GM21390 (cell line): ENCODE measurements around the gene MED17.
A peak's percentile ranks its signal among the peaks of the same experiment; 100 is the strongest.
"Not testable (repeated sequence)": the region's sequence is repeated elsewhere in the genome, so short reads cannot be mapped to it uniquely, and the experiment has no call there.

ENCODE experiments used
- ATAC-seq: cut with Tn5 transposase; IDR thresholded peaks from one replicate; pipeline ENCODE4 v1.9.1; 2021; ENCODE audit not compliant: unreplicated experiment

MED17 gene, protein sequence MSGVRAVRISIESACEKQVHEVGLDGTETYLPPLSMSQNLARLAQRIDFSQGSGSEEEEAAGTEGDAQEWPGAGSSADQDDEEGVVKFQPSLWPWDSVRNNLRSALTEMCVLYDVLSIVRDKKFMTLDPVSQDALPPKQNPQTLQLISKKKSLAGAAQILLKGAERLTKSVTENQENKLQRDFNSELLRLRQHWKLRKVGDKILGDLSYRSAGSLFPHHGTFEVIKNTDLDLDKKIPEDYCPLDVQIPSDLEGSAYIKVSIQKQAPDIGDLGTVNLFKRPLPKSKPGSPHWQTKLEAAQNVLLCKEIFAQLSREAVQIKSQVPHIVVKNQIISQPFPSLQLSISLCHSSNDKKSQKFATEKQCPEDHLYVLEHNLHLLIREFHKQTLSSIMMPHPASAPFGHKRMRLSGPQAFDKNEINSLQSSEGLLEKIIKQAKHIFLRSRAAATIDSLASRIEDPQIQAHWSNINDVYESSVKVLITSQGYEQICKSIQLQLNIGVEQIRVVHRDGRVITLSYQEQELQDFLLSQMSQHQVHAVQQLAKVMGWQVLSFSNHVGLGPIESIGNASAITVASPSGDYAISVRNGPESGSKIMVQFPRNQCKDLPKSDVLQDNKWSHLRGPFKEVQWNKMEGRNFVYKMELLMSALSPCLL

DNA sequence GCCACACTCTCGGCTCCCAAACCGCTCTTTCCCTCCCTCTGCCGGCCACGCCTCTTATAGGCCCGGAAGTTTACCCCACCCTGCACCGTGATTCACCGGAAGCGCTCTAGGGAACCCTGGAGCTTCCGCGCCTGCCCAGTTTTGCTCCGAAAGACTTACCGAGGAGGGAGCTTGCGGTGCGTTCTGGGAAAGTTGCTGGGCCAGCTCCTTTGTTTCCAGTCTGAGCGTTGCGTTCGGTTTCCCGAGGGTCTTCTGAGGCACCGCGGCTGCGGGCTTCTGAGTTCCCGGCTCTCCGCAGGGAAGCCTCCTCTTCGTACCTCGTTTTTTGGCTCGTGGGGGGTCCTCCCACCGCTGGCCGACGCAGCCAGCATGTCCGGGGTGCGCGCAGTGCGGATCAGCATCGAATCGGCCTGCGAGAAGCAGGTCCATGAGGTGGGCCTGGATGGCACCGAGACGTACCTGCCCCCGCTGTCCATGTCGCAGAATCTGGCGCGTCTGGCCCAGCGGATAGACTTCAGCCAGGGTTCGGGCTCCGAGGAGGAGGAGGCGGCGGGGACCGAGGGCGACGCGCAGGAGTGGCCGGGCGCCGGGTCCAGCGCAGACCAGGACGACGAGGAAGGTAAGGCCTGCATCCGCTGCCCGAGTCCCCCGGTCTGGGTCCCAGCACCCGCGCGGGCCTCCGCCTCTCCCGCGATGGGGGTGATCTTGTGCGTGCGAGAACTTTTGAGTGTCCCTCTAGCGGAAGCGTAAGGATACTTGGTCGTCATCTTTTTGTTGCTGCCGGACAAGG is at the start of gene MED17:
TSS of gene MED17 (plus strand) at position 138 of the 790 bp plus-strand sequence. CDS start at position 370, 232 bp downstream.
- peak; percentile 96 for ATAC-seq

DNA sequence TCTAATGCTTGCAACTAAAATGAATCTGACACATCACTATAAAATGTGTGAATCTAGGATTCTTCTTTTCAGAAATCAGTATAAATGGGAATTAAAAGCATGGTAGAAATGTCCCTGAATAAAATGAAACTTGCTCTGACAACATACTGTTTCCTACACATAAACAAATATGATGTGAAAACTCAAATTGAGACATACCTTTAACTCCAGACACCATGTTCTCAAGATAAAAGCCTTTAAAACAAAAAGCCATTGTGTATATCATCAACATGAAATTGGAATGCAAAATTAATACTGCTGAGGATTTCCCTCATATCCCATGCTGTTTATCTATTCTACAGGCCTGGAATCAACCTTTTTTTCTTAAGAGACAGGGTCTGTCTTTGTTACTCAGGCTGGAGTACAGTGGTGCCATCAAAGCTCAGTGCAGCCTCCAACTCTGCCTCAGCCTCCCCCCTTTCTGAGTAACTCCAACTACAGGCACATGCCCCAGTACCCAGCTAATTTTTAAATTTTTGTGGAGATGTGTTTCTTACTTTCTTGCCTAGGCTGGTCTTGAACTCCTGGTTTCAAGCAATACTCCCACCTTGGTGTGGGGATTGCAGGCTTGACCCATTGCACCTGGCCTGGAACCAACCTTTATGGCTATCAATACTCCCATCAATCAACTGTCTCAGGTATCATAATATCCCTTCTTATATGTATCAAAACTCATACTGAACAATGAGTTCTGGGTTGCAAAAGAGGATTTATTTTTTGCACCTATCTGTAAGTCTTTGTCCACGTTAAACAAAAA is 49.5 kb upstream of the MED17 start:
- no peak for ATAC-seq

DNA sequence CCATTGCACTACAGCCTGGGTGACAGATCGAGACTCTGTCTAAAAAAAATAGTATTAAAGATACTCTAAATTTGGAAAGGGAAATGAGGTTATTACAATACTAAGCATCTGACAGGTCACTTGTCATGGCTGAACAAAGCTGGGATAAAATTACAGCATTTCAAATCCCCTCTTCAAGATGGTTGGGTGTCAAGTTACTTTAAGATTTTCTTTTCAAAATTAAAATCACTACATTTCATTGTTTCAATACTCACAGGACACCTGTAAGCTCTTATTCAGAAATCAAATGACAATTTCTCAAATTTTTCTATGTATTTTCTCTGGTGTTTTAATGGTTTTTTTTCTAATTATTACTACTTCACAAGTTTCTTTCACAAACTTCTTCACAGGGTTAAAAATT is 48.5 kb upstream of the MED17 start:
- no peak for ATAC-seq

DNA sequence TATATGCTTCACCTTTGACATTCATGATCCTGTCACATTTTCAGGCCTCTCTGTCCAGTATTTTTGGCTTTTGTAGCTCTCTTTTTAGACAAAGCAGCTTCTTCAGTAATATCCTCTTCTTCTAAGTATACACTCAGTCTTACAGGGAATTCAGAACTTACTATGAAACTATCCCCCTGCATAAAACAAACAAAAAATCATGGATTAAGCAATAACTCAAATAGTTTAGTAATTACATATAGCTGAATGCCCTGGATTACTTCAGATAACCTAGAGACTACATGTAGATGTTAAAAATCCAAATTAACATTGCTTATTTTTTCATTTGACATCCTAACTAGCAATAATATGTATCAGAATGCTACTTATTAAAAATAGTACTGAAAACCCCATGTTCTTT is 48.0 kb upstream of the MED17 start:
- ATAC-seq, result no peak

DNA sequence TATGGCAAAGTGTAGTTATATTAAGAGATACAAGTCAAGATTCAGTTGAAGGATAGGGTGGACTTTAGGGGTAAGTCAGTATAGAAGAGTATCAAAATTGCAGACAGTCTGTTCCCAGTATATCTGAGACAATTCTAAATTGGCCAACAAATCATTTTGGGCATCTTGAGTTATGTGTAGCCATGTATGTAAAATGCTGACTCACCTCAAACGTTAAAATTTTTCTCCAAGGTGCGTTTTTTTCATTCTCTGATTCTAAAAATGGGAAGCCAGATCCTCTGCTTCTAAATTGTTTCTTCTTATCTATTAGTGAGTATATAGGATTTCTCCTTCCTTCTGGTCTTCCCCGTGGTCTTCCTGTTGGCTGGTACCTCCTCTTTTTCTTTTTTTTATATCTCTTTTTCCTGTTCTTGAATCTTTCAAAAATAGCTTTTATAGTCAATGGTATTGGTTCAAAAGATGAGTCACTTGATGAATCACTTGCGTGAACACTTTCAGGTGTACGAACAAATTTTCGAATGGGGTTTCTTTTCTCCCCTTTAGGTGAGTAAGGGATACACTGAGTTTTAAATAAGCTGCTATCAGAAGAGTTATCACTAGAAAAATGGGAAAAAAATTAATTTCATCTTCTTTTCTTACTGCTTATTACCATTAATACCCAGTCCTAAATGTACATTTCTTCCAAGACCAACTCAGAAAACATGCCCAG is 46.0 kb upstream of the MED17 start:
- no peak for ATAC-seq

DNA sequence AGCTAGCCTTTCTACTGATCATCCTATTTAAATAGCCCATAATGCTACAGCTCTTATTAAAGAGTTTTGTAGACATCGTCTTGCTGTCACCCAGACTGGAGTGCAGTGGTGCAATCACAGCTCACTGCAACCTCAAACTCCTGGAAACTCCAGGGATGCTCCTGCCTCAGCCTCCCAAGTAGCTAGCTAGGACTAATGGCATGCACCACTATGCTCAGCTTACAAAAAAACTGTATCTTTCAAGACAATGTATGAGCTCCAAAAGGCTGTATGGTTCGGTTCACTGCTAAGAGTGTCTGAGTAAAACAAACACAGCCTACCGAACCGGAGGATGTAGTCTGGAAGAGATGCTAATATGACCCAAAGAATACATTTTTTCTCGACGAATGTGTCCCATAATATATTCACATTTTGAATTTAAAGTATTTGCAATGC is 45.4 kb upstream of the MED17 start:
- no peak for ATAC-seq

DNA sequence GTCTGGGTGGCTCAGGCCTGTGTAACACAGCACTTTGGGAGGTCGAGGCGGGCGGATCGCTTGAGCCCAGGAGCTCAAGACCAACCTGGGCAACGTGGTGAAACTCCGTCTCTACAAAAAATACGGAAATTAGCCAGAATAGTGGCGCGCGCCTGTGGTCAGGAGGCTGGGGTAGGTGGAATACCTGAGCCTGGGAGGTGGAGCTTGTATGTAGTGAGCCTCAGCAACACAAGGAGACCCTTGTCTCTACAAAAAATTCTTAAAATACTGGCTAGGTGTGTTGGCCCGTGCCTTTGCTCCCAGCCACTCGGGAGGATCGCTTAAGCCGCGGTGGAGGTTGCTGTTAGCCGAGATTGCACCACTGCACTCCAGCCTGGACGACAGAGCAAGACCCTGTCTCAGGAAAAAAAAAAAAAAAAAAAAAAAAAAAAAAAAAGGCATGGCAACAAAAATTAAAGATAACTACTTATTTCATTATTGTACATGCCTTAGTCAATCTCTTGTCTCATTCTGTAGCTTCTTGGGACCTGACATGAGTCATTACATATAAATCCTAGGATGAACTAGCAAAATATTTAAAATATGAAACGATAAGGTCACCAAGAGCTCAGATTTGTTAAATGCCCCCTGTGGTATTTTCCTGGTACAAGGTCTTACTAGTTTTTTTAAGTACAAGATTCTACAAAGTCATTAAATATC is 43.9 kb upstream of the MED17 start:
- no peak for ATAC-seq

DNA sequence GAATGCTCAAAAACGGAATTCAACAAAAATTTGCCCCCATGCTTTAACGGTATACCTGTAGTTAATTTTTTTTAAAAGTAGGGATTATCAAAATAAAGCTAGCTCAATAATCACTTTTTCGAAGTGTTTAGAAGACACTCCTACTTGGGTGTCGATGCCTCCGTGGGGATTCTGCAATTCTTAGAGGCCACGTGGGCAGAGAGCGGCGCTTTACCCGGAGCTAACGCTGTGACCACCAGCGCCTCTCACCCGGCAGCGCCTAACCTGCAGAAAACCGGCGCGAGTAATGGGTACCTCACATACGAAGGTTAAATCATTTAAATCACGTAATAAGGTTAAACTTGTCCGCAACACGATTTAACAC is 43.4 kb upstream of the MED17 start:
- peak; percentile 33 for ATAC-seq

DNA sequence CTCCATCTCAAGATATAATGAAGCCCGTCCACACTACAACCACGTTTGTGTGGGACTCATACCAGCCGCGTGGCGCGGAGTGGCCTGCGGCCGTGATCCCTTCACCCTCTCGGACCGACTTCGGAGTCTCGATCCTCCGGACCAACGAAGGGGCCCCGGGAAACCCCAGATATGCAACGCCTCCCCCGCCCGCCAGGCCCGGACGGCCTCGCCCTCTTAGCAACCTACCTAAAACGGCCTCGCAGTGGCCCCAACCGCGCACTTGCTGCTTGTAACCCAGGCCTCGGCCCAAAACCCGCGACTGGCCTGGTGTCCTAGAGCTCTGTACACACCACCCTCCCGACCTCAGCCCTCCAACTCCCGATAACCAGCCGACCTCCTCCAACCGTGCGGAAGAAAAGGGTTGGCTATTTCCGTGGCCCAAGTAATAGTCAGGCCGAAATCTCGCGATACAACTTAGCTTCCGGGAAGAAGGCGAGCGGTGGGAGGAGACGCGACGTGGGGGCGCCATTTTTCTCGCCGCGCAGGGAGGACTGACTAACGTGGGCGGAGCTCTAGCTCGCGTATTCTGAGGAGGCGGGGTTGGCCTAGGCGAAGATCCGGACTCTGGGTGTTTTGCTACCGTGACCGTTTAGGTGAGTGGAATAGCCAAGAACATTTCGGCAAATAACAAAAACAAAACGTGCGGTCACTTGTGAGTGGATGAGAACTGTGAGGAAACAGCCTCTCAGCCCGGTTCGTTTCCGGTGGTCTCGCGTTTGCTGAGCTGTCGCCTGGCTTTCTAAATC is 42.8 kb upstream of the MED17 start, which contains the start of the genes C11orf54 and TAF1D:
TSS of gene C11orf54 (plus strand) at position 579 of the 788 bp plus-strand sequence. CDS start 5,722 bp downstream, outside the sequence.
TSS of gene TAF1D (minus strand) at position 402 of the 788 bp plus-strand sequence. CDS start 2,191 bp downstream, outside the sequence.
- ATAC-seq, result peak; percentile 83

DNA sequence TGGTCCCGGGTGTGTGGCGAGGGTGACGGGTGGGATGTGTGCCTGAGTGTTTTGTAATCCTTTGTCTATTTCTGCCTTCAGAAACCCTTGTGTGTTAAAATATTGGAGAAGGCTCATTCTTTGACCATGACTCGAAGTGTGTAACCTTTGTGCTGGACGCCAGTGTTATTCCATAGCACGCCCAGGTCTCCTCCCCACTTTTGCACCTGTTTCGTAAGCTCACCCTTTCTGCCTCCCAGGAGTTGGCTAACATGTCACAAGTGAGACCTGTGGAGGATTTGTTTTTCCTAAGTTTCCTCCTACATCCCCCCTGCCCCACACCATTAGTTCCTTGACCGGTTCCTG is 42.2 kb upstream of the MED17 start:
- ATAC-seq, result peak; percentile 8

DNA sequence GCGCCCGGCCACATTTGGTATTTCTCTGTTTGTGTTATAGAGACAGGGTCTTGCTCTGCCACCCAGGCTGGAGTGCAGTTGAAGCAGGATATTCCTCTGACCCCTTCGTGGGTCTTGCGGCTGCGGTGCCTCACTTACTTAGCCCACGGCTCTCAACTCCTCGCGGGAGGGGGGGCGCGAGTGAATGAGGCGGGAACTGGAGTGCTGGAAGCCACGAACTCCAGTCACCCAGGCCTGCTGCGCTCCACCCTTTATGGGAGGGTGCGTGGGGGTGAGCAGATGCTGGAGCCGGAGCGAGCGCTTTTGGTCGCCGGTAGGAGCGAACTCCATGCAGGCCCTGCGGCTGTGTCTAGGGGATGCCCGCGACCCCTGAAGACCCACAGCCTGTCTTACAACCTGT is 40.8 kb upstream of the MED17 start:
- no peak for ATAC-seq

DNA sequence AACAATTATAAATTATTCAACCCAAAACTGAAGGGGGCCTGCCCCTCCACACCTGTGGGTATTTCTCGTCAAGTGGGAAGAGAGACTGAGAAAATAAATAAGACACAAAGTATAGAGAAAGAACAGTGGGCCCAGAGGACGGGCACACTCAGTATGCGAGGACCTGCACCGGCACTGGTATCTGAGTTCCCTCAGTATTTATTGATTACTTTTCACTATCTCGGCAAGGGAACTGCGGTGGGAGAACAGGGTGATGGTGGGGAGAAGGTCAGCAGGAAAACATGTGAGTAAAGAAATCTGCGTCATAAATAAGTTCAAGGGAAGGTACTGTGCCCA is 39.4 kb upstream of the MED17 start:
- ATAC-seq, result no peak

DNA sequence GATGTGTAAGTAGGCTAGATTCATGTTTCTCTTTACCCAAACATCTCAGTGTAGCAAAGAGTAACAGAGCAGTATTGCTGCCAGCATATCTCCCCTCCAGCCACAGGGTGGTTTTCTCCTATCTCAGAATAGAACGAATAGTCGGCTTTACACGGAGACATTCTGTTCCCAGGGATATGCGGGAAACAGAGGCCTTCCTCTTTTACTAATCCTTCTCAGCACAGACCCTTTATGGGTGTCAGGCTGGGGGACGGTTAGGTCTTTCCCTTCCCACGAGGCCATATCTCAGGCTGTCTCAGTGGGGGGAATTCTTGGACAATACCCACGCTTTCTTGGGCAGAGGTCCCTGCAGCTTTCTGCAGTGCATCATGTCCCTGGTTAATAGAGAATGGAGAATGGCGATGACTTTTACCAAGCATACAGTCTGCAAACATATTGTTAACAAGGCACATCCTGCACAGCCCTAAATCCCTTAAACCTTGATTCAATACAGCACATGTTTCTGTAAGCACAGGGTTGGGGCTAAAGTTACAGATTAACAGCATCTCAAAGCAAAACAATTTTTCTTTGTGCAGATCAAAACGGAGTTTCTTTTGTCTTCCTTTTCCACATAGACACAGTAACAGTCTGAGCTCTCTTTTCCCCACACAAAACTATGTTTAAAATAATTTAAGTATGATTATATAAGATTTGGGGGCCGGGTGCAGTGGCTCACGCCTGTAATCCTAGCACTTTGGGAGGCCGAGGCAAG is 38.9 kb upstream of the MED17 start:
- not testable (repeated sequence) for ATAC-seq

DNA sequence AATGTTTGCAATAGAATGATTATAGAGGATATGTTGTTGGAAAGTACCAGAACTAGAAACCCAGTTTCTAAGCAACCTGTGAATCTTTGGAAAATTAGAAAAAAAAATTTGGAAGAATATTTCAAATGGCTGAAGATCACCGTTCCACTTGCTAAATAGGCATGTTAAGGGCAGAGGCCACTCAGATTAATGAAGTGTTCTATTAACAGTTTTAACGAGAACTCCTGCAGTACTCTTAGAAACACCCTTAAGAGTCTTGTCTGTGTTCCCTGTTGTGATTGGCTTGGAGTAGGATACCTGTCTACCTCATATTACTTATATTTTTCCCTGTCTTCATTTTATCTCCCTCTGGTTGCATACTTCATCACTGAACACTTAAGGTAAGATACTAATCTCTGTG is 38.0 kb upstream of the MED17 start:
- ATAC-seq, result no peak

DNA sequence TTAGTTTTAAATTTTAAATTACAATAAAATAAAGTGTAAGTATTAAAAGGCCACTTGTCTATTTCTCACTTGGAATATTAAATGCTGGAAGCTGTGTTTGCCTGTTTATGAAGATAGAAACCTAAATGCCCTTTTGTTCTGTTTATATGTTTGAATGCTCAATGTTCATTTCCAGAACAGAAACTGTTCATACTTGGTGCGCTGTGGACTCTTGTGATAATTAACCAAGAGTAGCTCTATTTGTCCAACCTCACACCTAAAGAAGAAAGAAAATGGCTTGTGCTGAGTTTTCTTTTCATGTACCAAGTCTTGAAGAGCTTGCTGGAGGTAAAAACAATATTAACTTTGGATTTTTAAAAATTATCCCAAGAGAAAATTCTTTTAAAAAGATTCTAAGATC is 37.0 kb upstream of the MED17 start:
- ATAC-seq, result peak; percentile 79

DNA sequence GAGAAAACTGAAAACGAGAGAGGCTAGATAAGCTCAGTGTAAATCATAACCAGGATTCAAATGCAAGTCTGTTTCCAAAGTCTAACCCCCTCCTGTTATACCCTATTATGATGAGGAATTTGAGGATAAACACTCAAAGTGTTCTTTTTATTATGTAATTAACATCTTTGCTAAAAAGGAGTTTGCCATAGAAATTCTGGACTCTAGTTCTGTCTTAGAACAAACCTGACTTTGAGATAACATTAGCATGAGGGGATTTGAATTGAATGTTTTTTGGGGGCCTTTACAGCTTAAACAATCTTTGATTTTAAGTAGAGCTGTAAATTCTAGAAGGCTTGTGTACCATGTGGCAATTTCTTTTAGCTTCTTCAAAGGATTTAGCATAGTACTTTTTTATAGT is 33.1 kb upstream of the MED17 start:
- ATAC-seq, result no peak

DNA sequence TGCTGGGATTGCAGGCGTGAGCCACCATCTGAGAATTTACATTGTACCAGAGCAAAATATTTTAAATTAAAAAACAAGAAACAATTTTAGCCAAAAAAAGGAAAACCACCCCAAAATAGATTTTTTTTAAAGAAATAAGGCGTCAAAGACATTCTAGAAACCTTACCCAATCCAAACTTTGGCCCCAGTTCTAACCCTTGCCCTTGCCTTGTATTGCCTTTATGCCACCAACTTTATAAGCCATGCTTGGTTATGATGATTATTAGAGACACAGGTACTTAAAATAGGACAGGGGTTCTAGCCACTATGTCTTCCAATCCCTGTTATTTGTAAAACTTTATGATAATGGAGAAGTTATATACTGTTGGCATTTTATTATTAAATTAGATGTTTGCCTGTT is 30.8 kb upstream of the MED17 start:
- ATAC-seq, result no peak

DNA sequence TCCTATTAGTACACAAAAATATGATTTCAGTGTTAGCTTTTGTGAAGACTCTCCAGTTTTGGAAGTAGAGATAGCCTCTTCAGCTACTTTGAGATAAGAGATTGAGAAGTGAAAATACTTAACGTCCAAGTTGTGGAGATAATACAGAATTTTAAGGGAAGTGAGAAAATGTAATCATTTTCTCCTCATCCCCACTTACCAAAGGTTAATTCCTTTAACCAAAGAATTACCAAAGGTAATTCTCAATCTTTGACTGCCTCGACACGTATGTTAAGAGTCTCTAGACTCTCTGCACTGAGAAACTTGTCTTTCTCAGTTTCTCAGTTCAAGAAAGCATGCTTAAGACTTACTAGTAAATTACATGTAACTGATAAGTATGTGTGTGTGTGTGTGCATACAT is 27.3 kb upstream of the MED17 start:
- ATAC-seq, result no peak
